Sigmoid colon (tissue), 4 donors: ENCODE results near the gene WSCD1.

Experiments
- CTCF ChIP-seq, 4 experiments: fragments of 450-650 bp in 3 of 4; fragments of 200-600 bp in 1 of 4; IDR thresholded peaks; one replicate each; pipeline ENCODE4 v1.5.1; 2016 to 2019; ENCODE audit warnings: antibody characterized with exemption in 4 of 4, mild to moderate bottlenecking in 3 of 4, moderate library complexity in 2 of 4
- EP300 ChIP-seq, 4 donors: sonication (generic); formaldehyde crosslinking; IDR thresholded peaks; one replicate each; pipeline ENCODE4 v1.6.1; 2017; ENCODE audit warnings: antibody characterized with exemption in 4 of 4
- POLR2A ChIP-seq, 2 donors: fragments of 450-650 bp; IDR thresholded peaks; one replicate each; pipeline ENCODE4 v1.6.1; 2016; ENCODE audit warnings: antibody characterized with exemption in 2 of 2, mild to moderate bottlenecking in 2 of 2, moderate library complexity in 2 of 2

- TF ChIP-seq EP300 (IDR thresholded peaks at IDR 0.05) = no peak
- TF ChIP-seq CTCF (IDR thresholded peaks at IDR 0.05) = no peak
- no peak for TF ChIP-seq POLR2A (IDR thresholded peaks at IDR 0.05)
Measured at GRCh38 chr17:6086603-6087400, 16.6 kb downstream of the WSCD1 start.
